Activated naive CD8-positive, alpha-beta T cell treated with anti-CD3 and anti-CD28 coated beads, Interleukin-2, amount 50 U/mL, for 16 hours (primary cell): ENCODE data around the gene INPP5A.
"Not testable (repeated sequence)": the region's sequence is repeated elsewhere in the genome, so short reads cannot be mapped to it uniquely, and the experiment has no call there.

Experiments used
- DNase-seq: peaks from one replicate; pipeline ENCODE4 v3.0.0-alpha.2; 2020; ENCODE audit warnings: low read depth, low spot score

INPP5A gene

DNA sequence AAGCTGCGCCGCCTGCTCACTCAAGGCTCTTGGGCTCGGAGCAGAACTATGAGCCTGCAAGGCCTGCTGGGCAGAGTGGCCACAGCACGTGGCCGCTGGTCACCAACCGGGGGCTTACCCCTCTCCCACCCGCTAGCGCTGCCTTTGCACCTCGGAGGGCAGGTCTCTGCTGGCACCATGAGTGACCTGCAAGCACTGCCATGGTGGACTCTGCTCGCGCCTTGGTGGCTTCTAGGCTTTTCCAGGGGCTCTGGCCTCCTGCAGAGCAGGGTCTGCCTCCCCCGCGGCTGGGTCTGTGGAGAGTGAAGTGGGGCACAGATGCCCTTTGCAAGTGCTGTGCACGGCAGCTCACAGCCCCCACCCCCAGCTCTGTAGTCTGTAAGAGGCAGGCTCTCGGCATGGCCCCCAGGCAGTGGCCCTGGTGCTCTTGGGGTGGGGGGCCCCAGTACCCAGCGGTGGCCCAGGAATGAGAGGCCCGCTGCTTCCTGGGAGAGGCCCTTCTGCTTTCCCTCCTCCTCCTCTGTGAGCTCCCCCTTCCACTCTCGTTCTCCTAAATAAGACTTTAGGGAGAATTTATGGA, 119.6 kb downstream of the INPP5A start:
- no peak for DNase-seq

DNA sequence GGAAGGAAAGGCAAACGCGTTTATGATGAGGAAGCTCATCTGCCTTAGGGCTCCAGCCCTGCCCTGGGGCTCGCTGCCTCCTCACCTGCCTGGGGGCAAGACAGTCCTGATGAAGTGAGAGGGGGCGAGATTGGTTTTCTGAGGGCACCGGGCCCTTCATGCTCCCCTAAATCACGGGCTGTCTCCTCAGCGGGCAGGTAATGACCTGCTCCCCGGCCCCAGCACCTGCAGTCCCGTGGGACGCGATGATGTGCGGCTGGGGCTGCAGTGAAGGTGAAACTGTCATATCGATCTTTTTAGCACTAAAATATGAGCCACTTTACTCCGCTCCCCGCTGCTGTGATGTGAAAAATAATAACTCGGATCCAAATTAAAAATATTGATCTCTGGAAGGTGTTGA, 120.2 kb downstream of the INPP5A start:
- no peak for DNase-seq

DNA sequence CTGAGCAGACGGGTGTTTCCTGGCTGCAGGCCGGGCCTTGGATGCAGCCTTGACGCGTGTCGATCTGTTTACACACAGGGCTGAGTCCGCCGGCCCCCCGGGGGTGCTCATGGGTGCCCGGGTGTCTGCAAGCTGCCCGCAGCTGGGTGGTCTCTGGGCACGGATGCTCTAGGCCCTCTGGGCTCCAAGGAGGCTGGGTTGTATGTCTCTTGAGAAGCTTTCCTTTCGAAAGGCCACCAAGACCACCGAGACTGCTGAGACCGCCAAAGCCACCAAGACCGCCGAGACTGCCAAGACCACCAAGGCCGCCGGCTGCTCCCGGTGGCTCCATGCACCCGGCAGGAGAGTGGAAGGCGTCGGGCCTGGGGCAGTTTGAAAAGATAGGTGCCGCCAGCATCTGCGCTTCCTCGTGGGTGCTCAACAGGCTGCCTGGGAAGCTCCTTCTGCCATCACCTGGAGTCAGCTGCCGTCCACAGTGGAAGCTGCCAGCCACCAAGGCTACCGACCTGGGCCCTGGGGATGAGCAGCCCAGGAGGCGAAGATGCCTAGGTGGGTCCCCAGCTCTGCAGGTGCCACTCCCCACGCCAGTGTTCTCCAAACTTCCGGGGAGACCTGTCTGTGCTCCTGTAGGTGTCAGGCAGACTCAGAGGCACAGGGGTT, 121.1 kb downstream of the INPP5A start:
- no peak for DNase-seq

DNA sequence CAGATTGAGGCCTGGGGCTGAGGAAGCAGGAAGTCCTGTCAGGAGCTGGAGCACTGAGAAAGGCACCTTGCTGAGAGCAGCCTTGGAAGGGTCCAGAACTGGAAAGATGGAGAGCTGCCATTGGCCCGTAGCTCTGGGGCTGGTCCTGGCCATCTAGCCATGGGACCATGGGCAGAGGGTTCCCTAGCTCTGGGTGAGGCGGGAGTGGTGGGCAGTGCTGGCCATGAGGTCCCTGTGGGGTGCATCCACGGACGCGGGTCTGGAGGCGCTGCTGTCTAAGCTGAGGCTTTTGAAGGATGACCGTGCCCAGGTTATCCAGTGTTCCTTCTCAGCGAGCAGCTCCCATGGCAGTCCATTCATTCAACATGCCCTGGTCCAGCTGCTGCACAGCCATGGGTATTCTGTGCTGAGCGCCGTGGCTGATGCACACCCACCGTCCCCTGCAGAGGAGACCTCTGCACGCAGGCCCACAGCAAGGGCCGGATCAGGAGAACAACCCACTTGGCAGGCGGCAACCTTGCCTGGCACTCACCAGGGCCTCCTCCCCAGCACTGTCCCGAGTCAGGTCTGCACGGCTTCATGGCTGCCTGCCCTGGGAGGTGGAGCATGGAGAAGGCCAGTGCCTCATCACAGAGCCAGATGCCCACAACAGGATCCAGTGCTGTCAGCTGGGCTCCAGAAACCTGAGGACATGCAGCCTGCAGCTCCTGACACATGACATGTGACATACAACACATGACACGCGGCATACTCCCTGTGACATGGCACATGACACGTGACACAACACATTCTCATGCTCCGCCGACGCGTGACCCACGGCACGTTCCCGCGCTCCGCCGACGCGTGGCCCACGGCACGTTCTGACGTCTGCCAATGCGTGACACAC, 121.9 kb downstream of the INPP5A start:
- no peak for DNase-seq

DNA sequence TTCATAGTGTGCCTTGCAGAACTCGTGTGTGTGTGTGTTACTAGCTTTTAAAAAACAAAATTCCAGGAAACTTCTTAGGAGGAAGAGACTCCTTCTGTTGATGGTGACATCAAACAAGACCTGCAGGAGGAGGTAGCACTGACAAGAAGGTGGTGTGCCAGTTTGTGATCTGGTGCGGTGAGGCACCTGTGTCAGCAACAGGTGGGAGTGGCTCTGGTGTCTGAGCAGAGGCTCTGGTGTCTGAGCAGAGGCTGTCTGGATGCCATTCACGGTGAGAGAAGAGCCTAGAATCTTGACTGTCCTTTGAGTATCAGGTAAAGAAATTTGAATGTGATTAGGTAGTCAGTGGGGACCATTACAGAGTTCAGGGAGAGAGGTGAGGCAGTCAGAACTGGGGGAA, 122.8 kb downstream of the INPP5A start:
- no peak for DNase-seq

DNA sequence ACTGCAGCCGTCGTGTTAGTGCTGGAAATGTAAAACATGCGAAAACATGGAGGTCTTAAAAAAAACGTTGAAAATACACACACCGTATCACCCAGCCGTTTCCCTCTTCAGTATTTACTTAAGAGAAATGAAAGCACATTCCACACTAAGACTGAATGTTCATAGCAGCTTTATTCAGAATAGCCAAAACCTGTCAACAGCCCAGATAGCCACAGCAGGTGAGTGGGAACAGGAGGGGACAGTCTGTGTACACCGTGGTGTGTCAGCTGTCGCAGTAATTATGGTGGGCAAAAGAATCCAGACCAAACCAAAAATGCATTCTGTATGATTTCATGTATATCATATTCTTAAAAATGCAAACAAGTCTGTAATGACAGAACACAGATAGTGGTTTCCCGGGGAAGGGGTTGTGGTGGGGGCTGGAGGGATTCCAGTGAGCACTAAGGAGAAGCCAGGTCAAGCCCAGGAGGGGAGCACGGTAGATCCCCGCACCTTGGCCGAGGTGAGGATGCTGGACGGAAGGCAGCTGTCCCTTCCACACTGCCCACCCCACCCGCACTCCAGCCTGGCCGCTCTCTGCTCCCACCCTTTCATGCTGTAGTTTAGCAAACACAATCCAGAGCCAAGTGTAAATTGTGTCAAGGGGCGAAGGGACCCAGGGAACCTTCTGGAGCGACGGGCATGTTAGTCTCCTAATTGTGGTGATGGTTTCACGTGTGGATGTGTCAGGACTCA, 124.8 kb downstream of the INPP5A start:
- no peak for DNase-seq

DNA sequence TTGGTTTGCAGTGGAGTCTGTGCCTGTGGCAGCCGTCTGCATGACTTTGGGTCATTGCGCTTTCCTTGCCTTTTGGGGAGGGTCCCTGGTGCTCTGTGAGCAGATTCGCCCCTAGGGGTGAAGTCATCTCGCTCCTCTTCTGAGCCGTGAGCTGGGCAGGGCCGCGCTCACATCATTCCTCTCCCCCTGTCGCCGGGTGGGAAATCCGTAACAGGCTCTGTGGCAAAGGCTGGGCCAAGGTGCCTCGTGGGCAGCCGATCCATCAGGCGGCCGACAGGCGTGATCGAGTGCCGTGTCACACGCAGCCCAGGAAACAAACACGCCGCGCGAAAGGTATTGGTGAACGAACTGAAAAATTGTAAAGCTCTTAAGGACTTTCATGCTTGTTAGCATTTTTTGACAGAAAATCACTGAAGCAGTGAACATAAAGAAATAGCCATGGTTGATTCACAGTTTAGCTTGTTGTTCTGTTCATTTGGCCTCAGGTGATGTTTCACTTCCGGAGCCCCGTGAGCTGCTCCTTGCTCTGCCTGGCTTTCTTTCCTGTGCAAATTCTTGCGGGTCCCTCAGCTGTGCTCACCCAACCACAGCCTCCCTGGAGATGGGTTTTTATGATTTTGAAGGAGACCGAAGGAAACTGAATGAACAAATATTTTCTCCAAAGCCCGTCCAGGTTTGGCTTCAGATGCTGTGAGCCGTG, 126.2 kb downstream of the INPP5A start:
- no peak for DNase-seq

DNA sequence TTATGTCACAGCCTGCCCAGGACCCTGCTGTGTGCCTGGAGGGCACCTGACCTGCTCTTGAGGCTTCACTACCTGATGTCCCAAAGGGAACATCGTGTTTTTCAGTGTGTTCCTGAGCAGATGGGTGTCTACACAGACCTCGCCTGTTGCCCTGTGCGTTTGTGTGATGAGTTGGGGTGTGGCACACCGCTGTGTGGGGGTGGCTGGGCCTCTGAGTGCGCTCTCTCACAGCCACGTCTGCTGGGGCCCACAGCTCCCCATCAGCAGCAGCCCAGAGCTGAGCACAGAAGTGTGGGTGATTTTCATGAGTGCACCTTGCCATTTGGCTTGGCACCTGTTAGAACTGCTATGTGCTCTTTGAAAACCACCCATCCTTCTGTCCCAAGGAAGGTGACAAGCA, 126.8 kb downstream of the INPP5A start:
- DNase-seq, result no peak

DNA sequence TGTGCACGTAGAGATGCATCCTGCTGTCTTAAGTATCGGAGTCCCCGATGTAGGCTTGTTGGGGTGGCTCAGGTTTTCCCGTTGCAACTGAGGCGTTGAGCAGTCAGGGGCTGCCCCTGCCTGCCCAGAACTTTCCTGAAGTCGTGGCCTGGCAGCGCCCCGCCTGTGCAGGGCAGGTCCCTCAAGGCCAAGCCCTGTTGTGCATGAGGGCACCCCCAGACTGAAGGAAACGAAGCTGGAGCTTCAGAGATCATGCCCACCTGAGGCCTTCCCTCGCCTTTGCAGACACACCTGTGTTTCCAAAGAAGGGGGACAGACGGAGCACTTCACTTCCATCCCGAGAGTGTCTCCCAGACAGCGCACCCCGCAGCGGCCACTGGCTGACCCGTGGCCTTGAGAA, 127.3 kb downstream of the INPP5A start:
- no peak for DNase-seq

DNA sequence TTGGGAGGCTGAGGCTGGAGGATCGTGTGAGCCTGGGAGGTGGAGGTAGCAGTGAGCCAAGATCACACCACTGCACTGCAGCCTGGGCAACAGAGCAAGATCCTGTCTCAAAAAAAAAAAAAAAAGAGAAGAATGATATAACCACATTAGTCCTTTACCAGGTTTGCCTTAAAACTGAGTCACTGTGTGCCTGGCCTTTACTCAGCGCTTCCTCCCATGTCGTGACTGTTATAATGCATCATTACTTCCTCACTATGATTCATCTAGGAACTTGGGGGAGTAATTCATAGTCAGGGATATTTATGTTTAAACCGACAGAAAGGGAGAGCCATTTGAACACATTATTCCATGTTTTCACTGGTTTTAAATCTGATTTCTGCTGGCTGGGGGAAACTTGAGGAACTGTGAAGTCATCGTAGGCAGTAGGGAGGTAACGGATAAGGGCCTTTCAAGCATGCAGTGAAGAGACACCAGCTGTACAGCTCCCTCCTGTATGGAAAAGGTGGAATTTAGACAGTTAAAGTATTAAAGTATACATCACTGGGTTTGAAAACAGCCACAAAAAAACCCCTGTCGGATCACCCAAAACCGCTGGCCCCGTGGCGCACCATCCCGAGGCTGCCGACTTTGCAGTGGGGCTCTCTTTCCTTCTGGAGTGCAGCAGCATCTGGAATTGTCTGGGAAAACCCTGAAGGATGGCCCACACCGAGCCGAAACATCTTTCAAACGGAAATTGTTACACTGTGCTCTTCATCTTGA, 128.5 kb downstream of the INPP5A start:
- DNase-seq, result no peak

DNA sequence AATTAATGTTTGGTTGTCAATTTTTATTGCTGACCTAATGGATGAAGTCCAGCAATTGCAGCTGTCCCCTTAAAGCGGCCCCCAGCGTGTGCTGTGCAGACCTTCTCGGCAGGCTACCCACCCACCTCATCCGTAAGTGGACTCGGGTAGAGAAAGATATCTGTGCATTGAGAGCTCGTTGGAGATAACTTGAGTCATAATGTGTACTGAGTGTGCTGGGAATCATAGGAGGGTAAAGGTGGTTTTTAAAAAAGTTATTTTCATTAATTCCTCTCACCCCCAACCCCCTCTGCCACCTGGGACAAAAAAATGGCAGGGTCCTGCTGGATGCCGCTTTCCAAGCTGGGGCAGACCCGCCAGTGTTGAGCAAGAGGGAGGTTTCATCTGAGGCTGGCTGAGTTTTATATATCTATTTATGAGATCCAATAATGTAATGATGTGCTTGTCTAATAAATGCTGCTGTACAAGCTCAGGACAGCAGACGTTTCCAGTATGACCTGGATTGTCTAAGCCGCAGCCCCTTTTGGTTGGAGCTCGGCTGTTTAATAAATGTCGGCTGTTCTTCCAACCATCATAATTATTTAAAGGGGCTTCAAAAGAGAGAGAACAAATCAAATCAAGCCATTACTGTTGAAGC, 129.2 kb downstream of the INPP5A start:
- DNase-seq, result no peak

DNA sequence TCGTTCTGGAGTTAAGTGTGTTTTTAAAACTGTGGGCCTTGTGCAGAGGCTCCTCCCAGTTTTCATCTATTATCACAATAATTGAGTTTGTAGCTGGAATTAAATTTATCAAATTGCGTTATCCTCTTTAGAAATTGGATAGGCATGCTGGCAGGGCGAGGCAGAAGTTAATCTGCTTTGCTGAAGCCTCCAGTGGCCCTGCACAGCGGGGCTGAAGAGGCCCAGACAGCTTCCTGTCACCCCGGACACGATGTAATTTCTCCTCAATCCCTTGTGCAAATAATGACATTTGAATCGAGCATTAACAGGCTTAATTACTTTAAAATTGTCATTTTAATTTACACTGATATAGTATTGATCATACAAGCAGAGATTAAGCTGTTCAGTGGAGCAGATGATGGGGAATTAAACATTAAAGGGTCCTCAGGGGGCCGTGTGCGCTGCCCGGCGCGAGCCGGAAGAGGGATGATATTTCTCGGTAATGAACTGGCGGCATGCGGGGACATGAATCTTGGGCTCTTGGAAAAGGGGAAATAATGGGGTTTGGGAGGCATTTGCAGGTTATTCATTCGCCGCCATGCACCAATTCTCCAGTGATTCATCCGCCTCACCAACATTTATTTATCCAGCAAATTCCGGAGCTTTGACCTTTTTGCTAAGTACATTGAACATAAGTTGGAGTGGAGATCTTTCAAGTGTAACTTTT, 129.9 kb downstream of the INPP5A start:
- DNase-seq, result no peak

DNA sequence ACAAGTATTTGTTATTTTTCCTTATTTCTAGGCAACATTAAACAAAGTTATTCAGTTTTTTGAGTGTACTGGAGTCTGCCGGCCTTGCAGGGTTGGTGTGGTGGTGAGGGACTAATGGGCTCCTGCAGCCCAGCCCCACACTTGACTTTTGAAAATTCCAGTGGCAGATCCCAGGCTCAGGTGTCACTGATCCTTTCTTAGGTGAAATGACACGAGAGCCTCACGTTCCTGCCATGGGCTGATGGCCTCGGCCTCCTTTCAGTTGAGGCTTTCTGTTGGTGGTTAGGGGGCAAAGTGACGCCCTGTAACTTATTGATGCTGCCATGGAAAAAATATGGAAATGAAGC, 130.4 kb downstream of the INPP5A start:
- DNase-seq, result no peak

DNA sequence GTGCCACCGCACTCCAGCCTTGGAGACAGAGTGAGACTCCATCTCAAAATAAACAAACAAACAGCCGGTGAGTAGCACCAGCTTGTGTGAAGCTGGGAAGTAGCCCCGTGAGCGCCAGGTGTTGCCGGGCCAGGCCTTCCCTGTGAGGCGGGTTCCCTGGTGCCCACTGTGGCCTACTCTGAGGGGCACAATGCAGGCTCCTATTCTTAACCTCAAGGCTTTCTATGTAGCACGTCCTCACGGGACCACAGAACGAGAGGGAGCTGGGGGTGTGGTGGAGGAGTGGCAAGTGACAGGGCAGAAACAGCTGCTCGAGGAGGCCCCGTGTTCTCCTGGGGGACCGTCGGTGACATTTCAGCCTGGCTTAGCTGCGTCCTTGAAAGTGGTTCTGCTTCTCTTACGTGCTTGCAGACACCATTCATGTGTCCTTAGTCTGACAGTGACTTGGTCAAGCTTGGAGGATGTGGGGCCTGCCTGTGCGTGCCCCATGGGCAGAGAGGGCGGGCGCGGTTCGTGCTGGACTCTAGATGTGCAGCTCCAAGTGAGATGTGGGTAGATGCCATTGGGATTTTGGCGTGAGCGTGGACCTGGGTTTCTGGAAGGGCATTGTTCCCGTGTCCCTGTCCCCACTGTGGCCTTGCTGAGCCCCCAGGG, 131.7 kb downstream of the INPP5A start:
- DNase-seq, result no peak

DNA sequence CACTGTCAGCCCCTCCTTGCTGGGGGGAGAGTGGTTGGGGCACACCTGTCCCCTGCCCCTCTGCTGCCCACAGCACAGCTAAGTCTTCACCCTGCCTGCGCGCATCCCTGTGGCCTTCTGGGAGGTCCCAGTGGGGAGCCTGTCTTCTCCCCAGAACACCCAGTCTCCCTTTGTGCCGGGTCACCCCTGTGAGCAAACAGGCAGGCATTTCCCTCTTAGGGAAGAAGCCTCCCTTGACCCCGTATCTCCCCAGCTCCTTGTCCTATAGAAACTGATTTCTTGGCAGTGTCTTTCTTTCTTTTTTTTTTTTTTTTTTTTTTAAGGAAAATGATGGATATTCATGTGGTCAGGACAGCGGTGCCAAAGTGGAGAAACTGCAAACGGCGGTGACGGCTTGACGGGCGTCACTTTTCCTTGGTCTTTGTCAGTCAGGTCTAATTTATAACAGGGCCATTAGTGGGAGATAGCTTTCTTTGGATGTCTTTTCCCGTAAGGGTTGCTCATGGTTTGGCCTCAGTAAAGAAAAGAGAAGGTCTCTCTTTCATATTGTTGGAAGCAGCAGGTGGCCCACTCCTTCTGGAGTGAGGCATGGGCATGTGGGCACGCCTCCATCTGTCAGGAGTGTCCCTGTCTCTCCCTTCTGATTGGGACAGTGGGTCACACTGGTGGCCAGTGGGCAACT, 133.1 kb downstream of the INPP5A start:
- DNase-seq, result no peak

DNA sequence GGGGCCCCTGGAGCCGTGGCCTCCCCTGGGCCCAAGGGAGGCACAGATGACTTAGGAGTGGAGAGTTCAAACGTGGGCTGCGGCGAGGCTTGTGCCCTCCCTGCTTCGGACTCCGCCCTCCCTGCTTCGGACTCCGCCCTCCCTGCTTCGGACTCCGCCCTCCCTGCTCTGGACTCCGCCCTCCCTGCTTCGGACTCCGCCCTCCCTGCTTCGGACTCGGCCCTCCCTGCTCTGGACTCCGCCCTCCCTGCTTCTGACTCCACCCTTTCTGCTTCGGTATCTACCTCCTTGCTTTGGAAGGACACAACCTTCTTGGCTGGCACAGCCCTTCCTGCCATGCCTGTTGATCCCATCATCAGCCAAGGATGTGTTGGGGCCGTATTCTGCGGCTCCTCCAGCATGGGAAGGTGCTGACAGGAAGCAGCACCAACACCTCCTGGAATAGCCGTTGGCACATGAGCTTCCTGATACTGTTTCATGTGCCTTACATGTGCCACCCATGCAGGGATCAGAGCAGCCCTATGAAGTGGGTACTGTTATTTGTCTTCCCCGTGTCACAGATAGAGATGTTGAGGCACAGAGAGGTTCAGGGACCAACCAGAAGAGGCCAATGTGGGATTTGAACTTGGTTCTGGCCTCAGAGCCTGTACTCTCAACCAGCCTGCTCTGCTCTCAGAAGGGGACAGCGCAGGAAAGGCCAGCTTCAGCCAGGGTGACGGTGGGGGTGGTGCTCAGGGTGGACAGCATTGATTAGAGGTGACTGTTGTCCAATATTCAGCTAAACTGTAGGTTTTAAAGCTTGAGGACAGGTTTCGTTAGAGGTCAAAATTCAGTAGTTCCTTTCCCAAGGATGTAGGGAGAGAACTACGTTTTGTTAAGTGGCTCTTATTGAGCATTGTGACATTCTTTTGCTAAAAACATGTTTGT, 133.9 kb downstream of the INPP5A start:
- no peak for DNase-seq

DNA sequence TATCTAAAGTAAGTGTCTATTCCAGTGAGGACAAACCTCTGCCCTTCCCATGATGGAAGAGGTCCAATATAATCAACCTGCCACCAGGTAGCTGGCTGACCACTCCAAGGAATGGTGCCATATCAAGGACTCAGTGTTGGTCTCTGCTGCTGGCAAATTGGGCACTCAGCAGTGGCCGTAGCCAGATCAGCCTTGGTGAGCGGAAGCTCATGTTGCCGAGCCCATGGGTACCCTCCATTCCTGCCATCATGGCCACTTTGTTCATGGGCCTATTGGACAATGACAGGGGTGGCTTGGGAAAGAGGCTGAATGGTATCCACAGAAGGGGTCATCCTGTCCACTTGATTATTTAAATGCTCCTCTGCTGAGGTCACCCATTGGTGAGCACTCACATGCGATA, 136.2 kb downstream of the INPP5A start:
- DNase-seq, result not testable (repeated sequence)

DNA sequence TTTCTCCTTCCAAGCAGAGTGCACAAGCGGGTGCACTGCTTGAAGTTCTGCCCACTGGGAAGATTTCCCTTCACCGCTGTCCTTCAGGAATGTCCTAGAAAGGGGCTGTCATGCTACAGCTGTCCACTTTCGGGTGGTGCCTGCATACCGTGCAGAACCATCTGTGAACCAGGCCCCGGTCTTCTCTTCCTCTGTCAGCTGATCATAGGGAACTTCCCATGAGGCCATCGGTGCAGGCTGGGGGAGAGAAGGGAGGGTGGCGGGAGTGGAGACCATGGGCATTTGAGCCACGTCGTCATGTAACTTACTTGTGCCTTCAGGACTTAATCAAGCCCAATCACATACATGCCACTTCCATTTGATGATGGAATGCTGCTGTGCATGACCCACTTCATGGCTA, 136.7 kb downstream of the INPP5A start:
- DNase-seq, result no peak
